HEK293 (cell line): ENCODE results near the gene ZNF792.

Experiments
- CTCF ChIP-seq: fragments of 450-650 bp; formaldehyde crosslinking; IDR thresholded peaks from 2 replicates; pipeline ENCODE4 v1.5.1; 2016; ENCODE audit warnings: missing biosample characterization, missing genetic modification characterization
- GLI4 ChIP-seq: fragments of 450-650 bp; formaldehyde crosslinking; IDR thresholded peaks from 2 replicates; pipeline ENCODE4 v1.5.1; 2016; ENCODE audit warnings: missing biosample characterization, missing genetic modification characterization
- HOXC10 ChIP-seq: sonication (generic); formaldehyde crosslinking; IDR thresholded peaks from 2 replicates; pipeline ENCODE4 v1.8.1; 2023; ENCODE audit warnings: mild to moderate bottlenecking, missing genetic modification reagents
- SCRT2 ChIP-seq: fragments of 450-650 bp; formaldehyde crosslinking; IDR thresholded peaks from 2 replicates; pipeline ENCODE4 v1.5.1; 2016; ENCODE audit warnings: missing biosample characterization, missing genetic modification characterization
- ZBTB10 ChIP-seq: fragments of 450-650 bp; formaldehyde crosslinking; IDR thresholded peaks from 2 replicates; pipeline ENCODE4 v1.5.1; 2016; ENCODE audit warnings: missing biosample characterization, missing genetic modification characterization
- ZNF121 ChIP-seq: fragments of 450-650 bp; formaldehyde crosslinking; IDR thresholded peaks from 2 replicates; pipeline ENCODE4 v1.5.1; 2016; ENCODE audit warnings: missing biosample characterization, missing genetic modification characterization
- ZNF366 ChIP-seq: fragments of 450-650 bp; formaldehyde crosslinking; conservative IDR thresholded peaks from 2 replicates; pipeline ENCODE4 v1.5.1; 2016; ENCODE audit warnings: missing biosample characterization, missing genetic modification characterization
- ZNF654 ChIP-seq: fragments of 450-650 bp; formaldehyde crosslinking; IDR thresholded peaks from 2 replicates; pipeline ENCODE4 v1.5.1; 2016; ENCODE audit warnings: low read depth, missing biosample characterization, missing genetic modification characterization
- ZNF660 ChIP-seq: fragments of 450-650 bp; IDR thresholded peaks from 2 replicates; pipeline ENCODE4 v1.5.1; 2018; ENCODE audit warnings: missing biosample characterization, mild to moderate bottlenecking, missing genetic modification characterization

- TF ChIP-seq CTCF (no peak), ZNF660 (no peak), ZBTB10 (tag by site-specific recombination) (no peak), ZNF654 (no peak), GLI4 (tag by site-specific recombination) (no peak), ZNF121 (tag by site-specific recombination) (no peak), HOXC10 (no peak), SCRT2 (tag by site-specific recombination) (no peak), ZNF366 (tag by site-specific recombination) (no peak)
These were observed 2.9 kb downstream of the ZNF792 start for GRCh38 chr19:34960940-34961679.
